ENCODE data around the gene GDPD5. TPM values are rescaled to one million over a fixed set of nuclear protein-coding genes. Genes with fewer than 3 reads are reported as not detected.
A peak's percentile ranks its signal among the peaks of the same experiment; 100 is the strongest.

The GDPD5 gene
- total RNA-seq, 1 experiment from 2014 or later, result 28.6 TPM

- no peaks in the 10 kb centered on the region for H3K36me3 Mint-ChIP-seq (ENCODE audit: insufficient read depth, unreplicated experiment)
- no peak overlapping the region for H3K4me3 Mint-ChIP-seq (ENCODE audit: unreplicated experiment)
- BruUV-seq (replicated peaks), result no TSS peak
- H3K9me3 Mint-ChIP-seq (ENCODE audit: unreplicated experiment), result no peaks in the 10 kb centered on the region
- Histone ChIP-seq H3K9me3 (no peaks in the 10 kb centered on the region), H3K36me3 (ENCODE audit: control insufficient read depth, insufficient read depth, low read length) (no peaks in the 10 kb centered on the region), H3K27me3 (replicated peaks; ENCODE audit: control insufficient read depth, insufficient read depth, low read length) (no peaks in the 10 kb centered on the region), H3K4me1 (no peaks in the 10 kb centered on the region), H3K4me3 (ENCODE audit: low read depth, low read length) (no peak overlapping the region)
- no peaks in the 10 kb centered on the region for H3K27me3 Mint-ChIP-seq (ENCODE audit: insufficient read depth, unreplicated experiment)
- POLR2A ChIA-PET, result interaction anchor here (0.5 to 0.8 kb wide), 3 partner anchors 29 to 82 kb away, joined by 3 to 6 read pairs (median 4); no protein-coding TSS in a partner anchor
- peak; percentile 93 to 98 for TF ChIP-seq CTCF (IDR thresholded peaks at IDR 0.05; ENCODE audit: insufficient read depth in 1 of 2, low read depth in 1 of 2, low read length in 1 of 2, severe bottlenecking in 1 of 2, unreplicated experiment in 1 of 2)
- DNase-seq, result peak in 1 of 2 experiments; percentile 79
- CTCF ChIA-PET, result interaction anchor here (0.5 to 1.6 kb wide), 23 partner anchors 10 to 613 kb away, joined by 3 to 14 read pairs (median 5); partner anchors contain the start of genes GDPD5 and SERPINH1
- intact Hi-C loops (cut with micrococcal nuclease; ENCODE audit: unreplicated experiment), result loop anchor here (1.0 kb wide), 1 partner anchor 43 kb away; no protein-coding TSS in a partner anchor
- H3K27ac Mint-ChIP-seq (ENCODE audit: unreplicated experiment), result no peak overlapping the region
- no peaks in the 10 kb centered on the region for H3K4me1 Mint-ChIP-seq (ENCODE audit: low read depth, unreplicated experiment)
Observed at GRCh38 chr11:75450826-75451821, 74.6 kb downstream of the GDPD5 start.

- Histone ChIP-seq H3K36me3 (ENCODE audit: control insufficient read depth, insufficient read depth, low read length) (no peaks in the 10 kb centered on the region), H3K4me1 (no peaks in the 10 kb centered on the region), H3K4me3 (ENCODE audit: low read depth, low read length) (no peak overlapping the region), H3K27me3 (replicated peaks; ENCODE audit: control insufficient read depth, insufficient read depth, low read length) (no peaks in the 10 kb centered on the region), H3K9me3 (no peaks in the 10 kb centered on the region)
- ChIA-PET POLR2A (interaction anchor here (0.5 kb wide), 1 partner anchor 1226 kb away, joined by 3 read pairs; no protein-coding TSS in a partner anchor), CTCF (interaction anchor here (1.0 to 1.6 kb wide), 4 partner anchors 49 to 83 kb away, joined by 3 to 14 read pairs (median 8); no protein-coding TSS in a partner anchor)
- intact Hi-C loops (cut with micrococcal nuclease; ENCODE audit: unreplicated experiment), result no loop called here
- Mint-ChIP-seq H3K36me3 (ENCODE audit: insufficient read depth, unreplicated experiment) (no peaks in the 10 kb centered on the region), H3K4me1 (ENCODE audit: low read depth, unreplicated experiment) (no peaks in the 10 kb centered on the region), H3K4me3 (ENCODE audit: unreplicated experiment) (no peak overlapping the region), H3K27me3 (ENCODE audit: insufficient read depth, unreplicated experiment) (no peaks in the 10 kb centered on the region), H3K27ac (ENCODE audit: unreplicated experiment) (peak overlapping the region; percentile 32), H3K9me3 (ENCODE audit: unreplicated experiment) (no peaks in the 10 kb centered on the region)
- no peak for DNase-seq
- no TSS peak for BruUV-seq (replicated peaks)
- no peak for TF ChIP-seq CTCF (IDR thresholded peaks at IDR 0.05; ENCODE audit: insufficient read depth in 1 of 2, low read depth in 1 of 2, low read length in 1 of 2, severe bottlenecking in 1 of 2, unreplicated experiment in 1 of 2)
Observed at GRCh38 chr11:75450236-75450635, 75.5 kb downstream of the GDPD5 start.

DNA sequence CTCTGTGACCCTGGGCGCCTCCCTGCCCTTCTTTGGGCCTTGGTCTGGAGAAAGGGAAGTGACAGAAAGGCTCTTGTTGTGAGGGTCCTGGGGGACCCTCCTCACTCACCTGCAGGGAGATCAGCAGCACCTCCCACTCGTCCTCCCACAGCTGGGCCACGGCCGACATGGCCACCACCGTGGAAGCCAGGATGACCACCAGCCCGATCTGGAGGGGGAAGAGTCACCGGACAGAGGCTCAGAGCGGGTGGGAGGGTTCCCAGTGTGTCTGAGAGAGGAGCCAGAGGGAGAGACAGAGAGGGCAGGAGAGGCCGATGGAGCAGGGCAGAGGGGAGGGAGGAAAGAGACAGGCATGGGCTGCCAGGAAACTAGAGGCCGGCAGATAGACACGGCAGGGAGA lies 76.0 kb downstream of the GDPD5 start:
- Mint-ChIP-seq H3K36me3 (ENCODE audit: insufficient read depth, unreplicated experiment) (no peaks in the 10 kb centered on the region), H3K27me3 (ENCODE audit: insufficient read depth, unreplicated experiment) (no peaks in the 10 kb centered on the region), H3K27ac (ENCODE audit: unreplicated experiment) (peak overlapping the region; percentile 32), H3K9me3 (ENCODE audit: unreplicated experiment) (no peaks in the 10 kb centered on the region), H3K4me1 (ENCODE audit: low read depth, unreplicated experiment) (no peaks in the 10 kb centered on the region), H3K4me3 (ENCODE audit: unreplicated experiment) (no peak overlapping the region)
- ChIA-PET POLR2A (interaction anchor here (0.5 kb wide), 1 partner anchor 1226 kb away, joined by 3 read pairs; no protein-coding TSS in a partner anchor), CTCF (no interaction called here)
- no peak overlapping the region for H3K4me3 ChIP-seq (ENCODE audit: low read depth, low read length)
- no peaks in the 10 kb centered on the region for H3K36me3 ChIP-seq (ENCODE audit: control insufficient read depth, insufficient read depth, low read length)
- no peaks in the 10 kb centered on the region for H3K4me1 ChIP-seq
- H3K27me3 ChIP-seq (replicated peaks; ENCODE audit: control insufficient read depth, insufficient read depth, low read length), result no peaks in the 10 kb centered on the region
- no peak for DNase-seq
- no TSS peak for BruUV-seq (replicated peaks)
- no peaks in the 10 kb centered on the region for H3K9me3 ChIP-seq
- TF ChIP-seq CTCF (IDR thresholded peaks at IDR 0.05; ENCODE audit: insufficient read depth in 1 of 2, low read depth in 1 of 2, low read length in 1 of 2, severe bottlenecking in 1 of 2, unreplicated experiment in 1 of 2), result no peak
- intact Hi-C loops (cut with micrococcal nuclease; ENCODE audit: unreplicated experiment), result loop anchor here (5.0 kb wide), 1 partner anchor 48 kb away; no protein-coding TSS in a partner anchor

Measured in Caco-2 (cell line).